Fibroblast of skin of right quadriceps (primary cell): ENCODE results near the gene ATXN7L1.

Experiments used
- DNase-seq: peaks from one replicate; pipeline ENCODE4 v3.0.0-alpha.2; 2013

The ATXN7L1 gene

DNA sequence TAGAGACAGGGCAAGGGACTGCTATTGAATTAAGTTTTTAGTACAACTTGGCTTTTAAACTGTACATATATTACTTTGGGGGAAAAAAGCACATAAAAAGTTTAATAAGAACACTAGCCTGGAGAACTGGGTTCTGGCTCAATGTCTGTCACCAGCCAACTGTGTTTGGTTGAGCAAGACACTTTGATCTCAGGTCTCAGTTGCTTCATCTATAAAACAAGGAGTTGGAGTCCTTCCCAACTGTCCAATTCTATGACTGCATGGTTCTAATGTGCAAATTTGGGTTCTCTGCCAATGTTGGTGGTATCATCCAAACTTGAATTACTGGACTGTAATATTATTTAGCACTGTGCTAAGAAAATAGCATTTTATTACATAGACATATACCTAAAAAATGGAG, 50.3 kb downstream of the ATXN7L1 start:
- DNase-seq = peak; percentile 42

DNA sequence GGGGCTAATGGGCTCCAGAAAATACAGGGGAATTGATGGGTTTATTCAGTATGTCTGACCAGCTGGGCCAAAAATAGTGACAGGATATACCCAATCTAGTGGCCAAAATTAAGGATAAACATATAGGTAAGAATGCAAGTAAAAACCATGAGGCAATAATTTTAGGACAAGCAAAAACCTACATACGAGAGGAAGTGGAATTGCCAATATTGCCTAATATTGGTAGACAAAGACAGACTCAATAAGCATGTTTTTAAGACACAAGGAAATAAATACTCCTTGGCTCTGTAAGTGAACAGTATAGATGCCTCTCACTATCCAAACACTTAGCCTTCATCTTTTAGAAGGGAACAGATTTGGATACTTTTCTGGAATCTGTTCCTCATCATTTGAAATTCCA, 51.0 kb downstream of the ATXN7L1 start:
- no peak for DNase-seq

DNA sequence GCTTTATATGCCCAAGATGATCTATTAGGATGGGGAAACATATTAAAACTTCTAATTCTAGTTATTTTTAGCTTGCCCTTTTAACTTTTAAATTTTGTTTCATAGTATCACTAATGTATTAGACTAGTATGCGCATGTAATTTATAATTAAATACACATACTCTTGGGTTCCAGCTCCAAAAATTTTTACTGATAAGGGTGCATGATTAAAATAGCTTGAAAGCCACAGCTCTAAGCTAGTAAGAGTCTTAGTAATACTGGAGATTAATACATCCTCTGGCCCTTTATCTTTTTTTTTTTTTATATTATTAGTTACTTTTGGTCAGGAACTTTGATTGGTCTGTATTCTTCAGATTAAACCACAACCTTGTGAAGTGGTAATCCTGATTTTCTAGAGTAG, 53.6 kb downstream of the ATXN7L1 start:
- DNase-seq = no peak

DNA sequence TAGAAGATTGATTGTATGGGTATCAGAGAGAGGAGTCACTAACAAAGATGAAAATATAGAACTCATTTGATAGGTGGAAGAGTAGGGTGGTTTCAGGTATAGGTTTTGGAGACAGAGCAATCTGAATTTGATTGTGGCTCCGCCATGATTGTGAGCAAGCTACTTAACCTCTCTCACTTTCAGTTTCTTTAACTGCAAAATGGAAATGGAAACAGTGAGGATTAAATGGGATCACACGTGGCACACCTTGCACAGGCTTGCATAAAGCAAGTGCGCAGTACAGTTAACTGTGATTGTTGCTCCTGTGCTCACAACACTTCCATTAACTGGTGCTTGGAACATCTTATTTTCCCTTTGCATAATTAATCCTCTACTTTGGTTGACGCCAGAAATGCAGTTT, 54.9 kb downstream of the ATXN7L1 start:
- no peak for DNase-seq

DNA sequence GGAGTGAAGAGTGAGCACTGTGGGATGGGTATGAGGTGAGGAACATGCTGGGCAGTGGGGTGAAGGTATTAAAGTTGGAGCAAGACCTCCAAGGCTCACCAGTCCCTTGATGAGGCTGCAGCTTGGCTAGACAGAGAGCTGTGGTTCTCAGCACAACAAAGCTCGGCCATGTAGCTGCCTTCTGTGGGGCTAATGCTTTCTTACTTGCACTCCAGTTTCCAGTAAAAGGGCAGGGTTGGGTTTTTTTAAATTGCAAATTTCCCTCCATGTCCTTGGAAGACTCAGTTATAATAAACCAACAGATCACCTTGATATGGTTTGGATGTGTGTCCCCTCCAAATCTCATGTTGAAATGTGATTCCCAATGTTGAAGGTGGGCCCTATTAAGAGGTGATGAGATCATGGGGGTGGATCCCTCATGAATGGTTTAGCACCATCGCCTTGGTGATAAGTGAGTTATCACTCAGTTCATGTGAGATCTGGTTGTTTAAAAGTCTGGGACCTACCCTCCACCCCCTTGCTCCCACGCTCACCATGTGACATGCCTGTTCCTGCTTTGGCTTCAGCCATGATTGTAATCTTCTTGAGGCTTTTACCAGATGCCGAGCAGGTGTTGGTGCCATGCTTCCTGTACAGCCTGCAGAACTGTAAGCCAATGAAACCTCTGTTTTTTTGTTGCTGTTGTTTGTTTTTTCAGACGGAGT, 55.9 kb downstream of the ATXN7L1 start:
- DNase-seq = no peak

DNA sequence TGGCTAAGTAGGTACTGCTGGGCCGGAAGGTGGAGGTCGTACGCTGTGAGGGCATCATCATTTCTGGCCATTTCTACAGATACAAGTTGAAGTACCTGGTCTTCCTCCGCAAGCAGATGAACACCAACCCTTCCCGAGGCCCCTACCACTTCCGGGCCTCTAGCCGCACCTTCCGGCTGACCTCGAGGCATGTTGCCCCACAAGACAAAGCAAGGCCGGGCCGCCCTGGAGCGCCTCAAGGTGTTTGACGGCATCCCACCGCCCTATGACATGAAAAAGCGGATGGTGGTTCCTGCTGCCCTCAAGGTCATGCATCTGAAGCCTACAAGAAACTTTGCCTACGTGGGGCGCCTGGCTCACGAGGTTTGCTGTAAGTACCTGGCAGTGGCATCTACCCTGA, 56.8 kb downstream of the ATXN7L1 start:
- DNase-seq = no peak

DNA sequence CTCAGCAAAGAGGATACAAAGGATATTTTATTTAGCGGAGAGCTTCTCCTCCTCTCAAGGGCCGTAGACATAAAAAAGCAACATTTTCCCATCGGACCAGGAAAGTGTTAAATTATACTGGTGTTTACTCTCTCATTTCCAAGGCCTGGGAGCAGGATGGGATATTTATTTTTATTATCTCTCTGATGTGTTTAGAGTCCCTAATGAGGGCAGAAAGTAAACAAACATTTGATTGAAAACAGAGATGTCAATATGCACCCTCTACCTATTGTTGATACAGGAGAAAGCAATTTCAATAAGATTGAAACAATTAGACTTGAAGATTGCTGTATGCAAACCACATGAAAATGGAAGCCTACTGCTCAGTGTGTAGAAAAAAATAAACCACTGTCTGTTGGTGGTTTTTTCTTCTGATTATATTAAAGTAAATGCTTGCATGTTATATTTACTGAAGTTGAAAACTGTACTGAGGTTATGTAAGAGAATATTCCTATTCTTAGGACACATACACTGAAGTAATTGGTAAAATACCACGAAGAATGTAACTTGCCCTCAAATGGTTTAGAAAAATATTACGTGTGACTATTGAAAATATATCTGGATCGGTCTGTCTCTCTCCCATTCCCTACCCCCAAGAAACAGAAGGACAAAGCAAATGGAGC, 59.3 kb downstream of the ATXN7L1 start:
- DNase-seq = peak; percentile 41

DNA sequence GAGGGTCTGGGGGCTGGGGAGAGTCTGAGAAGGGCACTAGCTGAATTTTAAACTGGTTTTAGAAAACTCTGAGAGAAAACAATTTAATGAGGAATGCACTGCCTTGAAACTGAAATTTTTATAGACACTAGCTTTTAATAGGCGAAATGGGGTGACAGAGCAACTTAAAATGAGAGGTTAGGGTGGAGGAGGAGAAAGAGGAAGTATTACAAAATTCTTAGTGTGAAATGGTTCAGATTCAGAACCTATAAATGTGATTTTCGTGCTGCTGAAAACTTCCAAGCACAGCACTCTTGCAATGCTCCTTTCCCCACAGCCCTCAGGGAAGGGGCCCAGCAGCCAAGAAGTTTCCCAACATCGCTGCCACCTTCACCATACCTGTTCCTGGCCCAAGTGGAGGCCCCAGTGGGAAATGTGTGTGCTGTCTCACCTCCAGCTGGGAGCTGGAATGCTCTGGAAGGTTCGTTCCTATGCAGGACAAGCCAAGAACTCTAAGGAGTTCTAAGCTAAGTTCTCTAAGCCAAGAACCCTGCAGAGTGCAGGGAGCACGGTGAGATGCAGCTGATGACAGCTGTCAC, 60.0 kb downstream of the ATXN7L1 start:
- DNase-seq = no peak

DNA sequence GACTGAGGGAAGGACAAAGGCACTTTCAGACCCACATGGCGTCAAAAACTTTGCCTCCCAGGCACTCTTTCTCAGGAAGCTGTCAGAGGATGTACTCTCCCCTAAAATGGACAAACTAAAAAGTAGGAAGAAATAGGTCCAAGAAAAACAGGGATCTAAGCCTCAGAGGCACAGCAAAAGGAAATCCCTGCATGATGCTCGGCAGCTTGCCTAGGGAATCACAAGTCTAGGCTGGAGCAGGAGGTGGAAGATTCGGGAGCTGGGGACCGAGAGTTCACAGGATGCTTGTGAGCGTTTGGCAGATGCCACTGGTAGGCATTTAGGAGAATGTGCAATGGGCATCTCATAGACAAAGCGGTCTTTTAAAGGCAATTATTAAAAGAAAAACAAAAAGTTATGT, 60.8 kb downstream of the ATXN7L1 start:
- DNase-seq = no peak

DNA sequence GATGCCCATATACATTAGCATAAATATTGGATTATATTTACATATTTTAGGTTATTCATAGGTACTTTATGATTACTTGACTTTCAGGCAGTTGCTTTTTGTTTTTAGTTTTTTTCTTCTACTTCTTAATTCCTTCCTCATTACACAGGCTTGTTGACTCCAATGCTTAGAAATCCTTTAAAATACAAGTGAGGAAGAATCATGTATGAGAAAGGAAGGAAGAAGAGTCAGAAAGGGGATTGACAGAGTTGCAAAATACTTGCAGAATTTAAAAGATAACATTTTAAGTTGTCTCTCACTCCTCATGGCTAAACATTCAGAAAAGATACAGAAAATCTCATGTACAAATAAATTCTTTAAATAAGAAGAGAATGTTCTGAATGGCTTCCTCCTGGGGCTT, 61.9 kb downstream of the ATXN7L1 start:
- no peak for DNase-seq

DNA sequence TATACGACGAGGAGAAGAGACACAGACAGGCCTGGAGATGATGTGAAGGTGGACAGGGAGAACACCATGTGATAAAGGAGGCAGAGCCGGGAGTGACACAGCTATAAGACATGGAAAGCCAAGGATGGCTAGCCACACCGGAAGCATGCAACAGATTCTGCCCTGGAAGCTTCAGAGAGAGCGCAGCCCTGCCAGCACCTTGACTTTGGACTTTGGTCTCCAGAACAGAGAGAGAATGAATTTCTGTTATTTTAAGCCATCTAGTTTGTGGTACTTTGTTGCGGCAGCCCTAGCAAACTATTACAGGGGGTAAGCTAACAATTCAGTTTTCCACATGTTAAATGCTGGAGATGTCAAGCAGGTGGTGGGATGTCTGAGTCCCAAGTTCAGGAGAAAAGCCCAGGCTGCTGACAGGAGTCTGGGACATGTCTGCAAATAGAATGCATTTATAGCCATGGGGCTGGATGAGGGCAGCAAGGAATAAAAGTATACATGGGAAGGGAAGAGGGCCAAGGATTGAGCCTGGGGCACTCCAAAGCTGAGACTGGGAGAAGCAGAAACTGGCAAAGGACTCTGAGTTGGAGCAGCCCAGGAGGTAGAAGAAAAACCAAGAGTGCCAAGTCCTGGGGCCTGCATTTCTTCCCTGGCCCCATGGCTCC, 65.1 kb downstream of the ATXN7L1 start:
- DNase-seq = no peak

DNA sequence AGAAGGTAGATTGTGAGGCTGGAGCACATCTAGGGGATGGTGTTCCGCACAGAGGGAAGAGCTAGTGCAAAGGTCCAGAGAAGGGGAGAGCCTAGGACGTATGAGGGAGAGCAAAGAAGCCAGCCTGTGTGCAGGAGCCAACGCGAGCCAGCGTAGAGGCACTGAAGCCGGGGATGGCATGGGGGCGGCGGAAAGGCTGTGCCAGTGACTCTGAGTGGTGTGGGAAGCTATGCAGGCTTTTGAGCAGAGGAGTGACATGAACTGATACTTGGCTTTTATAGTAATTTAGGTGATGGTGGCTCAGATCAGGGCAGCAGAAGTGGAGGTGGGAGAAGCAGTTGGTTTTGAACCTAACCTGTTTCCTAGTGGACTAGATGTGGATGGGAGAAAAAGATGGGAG, 65.8 kb downstream of the ATXN7L1 start:
- DNase-seq = no peak

DNA sequence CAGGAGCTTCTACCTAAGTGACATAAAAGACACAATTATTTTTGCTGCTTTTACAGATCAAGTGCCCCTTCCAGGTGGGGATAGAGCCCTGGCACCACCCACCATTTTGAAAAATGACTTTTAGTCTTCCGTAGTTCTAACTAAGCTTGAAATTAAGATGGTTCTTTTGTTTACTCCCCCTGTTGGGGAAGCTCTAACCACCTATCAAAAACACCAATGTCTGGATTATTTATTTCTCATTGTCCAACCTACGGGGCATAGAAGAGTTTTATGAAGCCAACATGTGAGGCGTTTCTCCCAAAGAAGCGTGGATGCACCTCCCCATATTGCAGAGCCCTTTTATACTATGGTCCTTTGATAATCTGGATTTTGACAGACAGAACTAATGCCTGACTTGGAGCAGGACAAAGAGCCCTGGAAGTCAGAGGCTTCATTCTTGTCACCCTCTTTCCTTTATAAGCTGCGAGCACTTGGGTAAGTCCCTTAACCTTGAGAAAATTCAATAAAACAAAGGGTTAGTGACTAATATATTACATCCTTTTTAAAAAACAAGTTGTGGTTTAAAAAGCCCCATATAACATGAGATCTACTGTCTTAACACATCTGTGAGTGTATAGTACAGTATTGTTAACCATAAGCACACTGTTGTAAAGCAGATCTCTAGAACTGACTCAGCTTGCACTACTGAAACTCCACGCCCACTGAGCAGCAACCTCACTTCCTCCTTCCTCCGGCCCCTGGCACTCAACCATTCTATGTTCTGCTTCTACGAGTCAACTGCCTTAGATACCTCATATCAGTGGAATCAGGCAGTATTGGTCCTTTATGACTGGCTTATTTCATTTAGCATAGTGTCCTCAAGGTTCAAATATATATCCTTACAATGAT, 67.5 kb downstream of the ATXN7L1 start:
- DNase-seq = peak; percentile 66

DNA sequence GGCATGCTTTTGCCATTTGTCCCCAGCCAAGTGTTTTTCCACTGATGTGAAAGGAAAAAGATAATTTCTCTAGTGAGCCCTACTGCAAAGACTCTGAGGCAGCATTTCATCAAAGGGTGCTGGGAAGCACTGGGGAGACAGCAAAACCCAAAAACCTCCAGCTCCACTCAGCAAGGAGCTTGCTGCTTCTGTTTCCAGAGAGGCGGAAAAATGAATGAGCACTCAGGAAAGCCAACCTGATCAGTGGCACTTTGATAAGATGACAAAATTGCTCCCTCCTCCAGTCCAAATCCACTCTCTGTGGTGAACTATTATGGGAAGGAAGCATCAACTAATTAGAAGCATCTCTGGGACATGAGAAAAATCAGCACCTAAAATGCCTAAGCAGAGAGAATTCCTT, 68.2 kb downstream of the ATXN7L1 start:
- no peak for DNase-seq

DNA sequence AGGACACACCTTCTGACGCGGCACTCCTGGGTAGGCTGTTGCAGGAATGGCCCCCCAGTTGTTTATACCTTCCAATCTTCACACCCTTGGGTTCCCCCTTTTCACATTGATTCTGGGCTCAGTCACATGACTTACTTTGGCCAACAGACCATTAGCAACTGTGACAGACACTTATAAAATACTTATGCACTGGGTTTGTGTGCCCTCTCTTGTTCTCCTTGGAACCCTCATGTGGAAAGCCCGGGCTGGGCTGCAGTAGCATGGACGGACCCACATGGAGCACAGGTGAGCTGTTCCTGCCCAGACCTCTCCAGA, 69.0 kb downstream of the ATXN7L1 start:
- no peak for DNase-seq

DNA sequence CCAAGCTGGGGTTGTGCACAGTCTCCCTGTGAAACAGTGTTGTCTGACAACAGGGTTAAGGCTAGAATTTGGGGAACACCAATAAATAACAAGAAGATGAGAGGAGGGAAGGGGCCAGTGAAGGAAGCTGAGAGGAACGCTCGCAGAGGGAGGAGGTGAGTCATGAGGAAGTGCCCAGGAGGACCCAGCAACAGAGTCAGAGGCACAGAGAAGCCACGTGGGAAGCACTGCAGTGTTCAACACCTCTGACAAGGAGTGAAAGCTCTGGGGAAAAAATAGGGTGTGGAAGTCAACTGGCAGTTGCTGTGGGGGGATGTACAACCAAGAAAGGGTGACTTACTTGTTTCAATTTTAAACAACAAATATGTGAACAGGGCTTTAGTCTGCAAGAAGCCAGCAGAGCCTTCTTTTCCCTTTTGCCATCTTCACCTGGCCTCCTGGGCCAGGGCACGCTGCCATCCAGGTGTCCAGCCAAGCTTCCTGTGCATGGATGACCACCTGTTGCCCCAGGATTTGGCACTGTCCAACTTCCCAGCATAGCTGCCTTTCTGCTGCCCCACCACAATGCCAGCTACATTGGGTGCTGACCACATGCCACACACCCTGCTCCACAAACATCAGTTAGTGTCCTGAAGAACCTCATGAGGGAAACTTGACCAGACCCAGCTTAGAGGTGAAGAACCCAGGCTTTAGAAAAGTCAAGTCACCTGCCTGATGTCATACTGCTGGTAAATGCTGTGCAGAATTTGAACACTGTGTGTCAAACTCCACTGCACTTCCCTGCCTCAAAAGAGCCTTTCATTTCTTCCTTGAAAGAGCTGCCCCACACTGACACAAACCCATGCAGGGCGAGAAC, 69.6 kb downstream of the ATXN7L1 start:
- DNase-seq = peak; percentile 67

DNA sequence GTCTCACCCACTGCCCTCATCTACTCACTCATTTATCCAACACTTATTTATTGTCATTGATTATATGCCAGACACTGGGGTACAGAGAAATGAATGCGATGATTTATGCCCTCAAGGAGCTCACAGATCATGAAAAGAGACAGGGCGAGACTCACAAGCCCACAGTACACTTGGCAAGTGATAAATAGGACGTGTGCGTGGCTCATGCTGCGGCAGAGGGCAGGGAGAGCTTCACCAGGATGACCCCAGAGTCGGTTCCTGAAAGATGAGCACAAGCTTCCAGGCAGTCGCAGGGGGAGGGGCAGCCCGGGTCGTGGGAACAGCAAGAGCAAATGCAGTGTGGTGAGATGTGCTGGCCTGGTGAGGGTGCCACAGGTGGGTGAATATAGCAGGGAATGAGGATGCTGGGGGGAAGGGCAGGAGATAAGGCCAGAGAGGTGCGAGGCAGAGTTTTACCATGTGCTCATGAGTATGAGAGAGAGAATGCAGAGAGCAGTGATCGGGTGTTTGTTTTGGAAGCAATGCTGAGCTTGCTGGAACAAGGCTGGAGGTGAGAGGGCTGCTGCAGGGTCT, 70.9 kb downstream of the ATXN7L1 start:
- DNase-seq = no peak

DNA sequence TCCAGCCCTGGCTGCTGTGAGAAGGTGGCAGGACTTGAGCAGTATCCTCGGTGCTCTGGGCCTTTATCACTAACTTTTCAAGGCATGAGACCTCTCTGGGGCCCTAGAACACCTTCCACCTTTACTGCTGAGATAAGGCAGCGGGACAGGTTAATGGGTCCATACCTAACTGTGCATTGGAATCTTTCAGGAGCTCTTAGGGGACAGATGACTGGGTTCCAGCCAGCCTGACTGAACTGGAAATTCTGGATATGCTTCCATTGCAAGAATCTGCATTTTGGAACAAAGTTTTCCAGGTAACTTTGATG, 73.0 kb downstream of the ATXN7L1 start:
- DNase-seq = no peak

DNA sequence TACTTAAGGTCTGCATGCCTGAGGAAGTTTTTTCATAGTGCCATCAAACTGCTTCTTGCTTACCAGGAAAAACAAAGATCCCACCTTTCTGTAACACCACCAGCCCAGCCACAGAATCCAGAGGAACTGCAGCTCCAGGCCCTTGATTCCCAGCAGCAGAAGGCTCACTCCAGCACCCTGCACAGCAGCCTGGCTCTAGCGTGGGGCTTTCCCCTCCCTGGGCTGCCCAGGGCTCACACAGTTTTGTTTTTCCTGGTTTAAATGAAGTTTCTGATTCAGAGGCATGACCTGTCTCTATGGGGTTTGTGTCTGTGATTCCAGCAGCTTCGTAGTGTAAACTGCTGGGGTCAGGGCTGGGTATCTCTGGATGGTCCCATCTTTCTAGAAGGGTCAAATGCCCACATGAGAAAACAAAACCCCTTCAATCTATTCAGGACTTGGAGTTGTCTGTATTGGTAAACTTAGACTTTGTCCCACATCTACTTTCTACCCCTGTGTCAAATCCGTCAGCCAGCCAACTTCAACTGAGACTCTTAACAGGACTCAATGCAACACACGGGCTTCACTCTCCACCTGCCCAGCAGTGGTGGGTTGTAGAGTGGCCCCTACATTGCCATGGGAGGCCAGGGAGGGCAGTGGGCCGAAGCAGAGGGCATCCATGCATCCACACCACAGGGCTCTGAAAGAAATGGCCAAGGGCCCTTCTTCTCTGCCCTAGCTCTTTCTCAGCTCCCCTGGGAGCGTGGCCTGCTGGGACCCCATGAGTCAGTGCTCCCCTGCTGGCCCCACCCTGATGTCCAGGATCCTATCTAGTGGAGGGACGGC, 73.6 kb downstream of the ATXN7L1 start:
- DNase-seq = no peak

DNA sequence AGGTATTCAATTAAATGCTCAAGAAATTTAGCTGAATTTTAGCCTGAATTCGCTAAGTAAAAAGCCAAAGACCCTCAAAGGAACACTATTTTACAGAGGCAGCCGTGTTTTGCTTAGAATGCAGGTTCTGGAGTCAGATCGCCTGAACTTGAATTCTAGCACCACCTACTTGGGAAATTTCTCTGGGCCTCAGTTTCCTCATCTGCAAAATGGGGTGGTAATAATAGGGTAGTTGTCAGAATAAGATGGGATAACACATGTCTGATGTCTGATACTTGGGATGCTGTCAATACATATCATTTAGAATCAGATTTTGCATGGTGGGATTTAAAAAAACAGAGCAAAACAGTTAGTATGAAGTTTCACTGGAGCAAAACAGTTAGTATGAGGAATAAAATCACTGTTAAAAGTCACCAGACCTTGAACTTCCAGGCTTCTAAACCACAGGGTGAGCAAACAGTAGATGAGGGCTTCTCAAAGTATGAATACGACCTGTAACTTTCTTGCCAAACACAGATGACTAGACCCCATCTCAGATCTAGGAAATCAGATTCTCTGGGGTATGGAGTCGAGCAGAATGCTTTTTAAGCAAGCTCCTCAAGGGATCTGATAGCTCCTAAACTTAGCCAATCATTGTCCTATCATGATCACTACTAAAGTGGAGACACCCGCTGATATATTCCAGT, 75.4 kb downstream of the ATXN7L1 start:
- no peak for DNase-seq
